GM06990 (cell line): ENCODE results near the gene SCNN1A.
A peak's percentile ranks its signal among the peaks of the same experiment; 100 is the strongest.

Experiments used
- DNase-seq: peaks from one replicate; pipeline ENCODE4 v3.0.0-alpha.2; 2011; ENCODE audit not compliant: insufficient read length; ENCODE audit errors: extremely low read depth
- H3K27me3 ChIP-seq: replicated peaks from 2 replicates; pipeline ENCODE4 v1.6.0; 2011; ENCODE audit warnings: low read length; ENCODE audit not compliant: control insufficient read depth, insufficient read depth
- H3K36me3 ChIP-seq: 2 replicates; pipeline ENCODE4 v1.5.1; 2011; ENCODE audit warnings: low read length; ENCODE audit not compliant: control insufficient read depth, insufficient read depth
- H3K4me3 ChIP-seq: replicated peaks from 2 replicates; pipeline ENCODE4 v1.5.1; 2011; ENCODE audit warnings: low read depth, mild to moderate bottlenecking, control low read depth, low read length
- CTCF ChIP-seq: IDR thresholded peaks from 2 replicates; pipeline ENCODE4 v1.5.1; 2011; ENCODE audit warnings: low read length, control low read depth, mild to moderate bottlenecking, inconsistent platforms; ENCODE audit not compliant: insufficient read depth, poor library complexity, severe bottlenecking

Gene SCNN1A

DNA sequence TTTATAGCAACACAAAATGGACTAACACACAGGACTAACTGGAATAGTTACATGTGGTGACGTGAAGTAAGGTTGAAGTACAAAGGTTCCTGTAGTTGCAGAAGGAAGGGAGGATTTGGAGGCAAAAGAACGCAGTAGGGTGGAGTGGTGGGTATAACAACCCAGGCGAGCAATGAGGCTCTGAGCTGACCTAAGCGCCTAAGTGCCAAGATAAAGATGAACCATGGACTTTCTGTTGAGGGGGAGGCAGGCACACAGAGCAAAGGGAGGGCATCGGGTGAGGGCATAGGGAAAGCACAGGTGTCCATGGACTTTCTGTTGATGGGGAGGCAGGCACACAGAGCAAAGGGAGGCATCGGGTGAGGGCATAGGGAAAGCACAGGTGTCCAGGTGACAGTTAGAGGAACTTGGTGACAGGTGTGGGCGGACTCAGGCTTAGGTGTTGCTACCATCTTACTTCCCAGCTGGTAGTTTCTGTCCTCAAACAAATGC lies 15.2 kb downstream of the SCNN1A start:
- H3K4me3 ChIP-seq: no peak overlapping the region
- H3K36me3 ChIP-seq: no peaks in the 10 kb centered on the region
- H3K27me3 ChIP-seq: no peaks in the 10 kb centered on the region; the same call in 1 of the 2 replicates
- DNase-seq: no peak
- no peak for TF ChIP-seq CTCF

DNA sequence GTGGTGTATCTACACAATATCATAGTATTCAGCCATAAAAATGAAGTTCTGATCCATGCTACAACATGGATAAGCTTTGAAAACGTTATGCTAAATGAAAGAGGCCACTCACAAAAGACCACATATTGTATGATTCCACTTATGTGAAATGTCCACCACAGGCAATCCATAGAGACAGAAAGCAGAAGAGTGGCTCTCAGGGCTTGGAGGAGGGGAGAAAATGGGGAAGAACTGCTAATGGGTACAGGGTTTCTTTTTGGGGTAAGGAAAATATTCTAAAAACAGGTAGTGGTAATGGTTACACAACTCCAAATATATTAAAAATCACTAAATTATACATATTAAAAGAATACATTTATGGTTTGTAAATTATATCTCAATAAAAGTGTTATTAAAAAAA lies 16.5 kb downstream of the SCNN1A start:
- no peak for DNase-seq
- H3K36me3 ChIP-seq: no peaks in the 10 kb centered on the region
- TF ChIP-seq CTCF: no peak
- H3K27me3 ChIP-seq: no peaks in the 10 kb centered on the region; the same call in 1 of the 2 replicates
- no peak overlapping the region for H3K4me3 ChIP-seq

- Histone ChIP-seq H3K4me3 (no peak overlapping the region), H3K27me3 (no peaks in the 10 kb centered on the region; the same call in 1 of the 2 replicates), H3K36me3 (no peaks in the 10 kb centered on the region)
- no peak for DNase-seq
- no peak for TF ChIP-seq CTCF
Measured at GRCh38 chr12:6356374-6356820, 19.0 kb downstream of the SCNN1A start.

DNA sequence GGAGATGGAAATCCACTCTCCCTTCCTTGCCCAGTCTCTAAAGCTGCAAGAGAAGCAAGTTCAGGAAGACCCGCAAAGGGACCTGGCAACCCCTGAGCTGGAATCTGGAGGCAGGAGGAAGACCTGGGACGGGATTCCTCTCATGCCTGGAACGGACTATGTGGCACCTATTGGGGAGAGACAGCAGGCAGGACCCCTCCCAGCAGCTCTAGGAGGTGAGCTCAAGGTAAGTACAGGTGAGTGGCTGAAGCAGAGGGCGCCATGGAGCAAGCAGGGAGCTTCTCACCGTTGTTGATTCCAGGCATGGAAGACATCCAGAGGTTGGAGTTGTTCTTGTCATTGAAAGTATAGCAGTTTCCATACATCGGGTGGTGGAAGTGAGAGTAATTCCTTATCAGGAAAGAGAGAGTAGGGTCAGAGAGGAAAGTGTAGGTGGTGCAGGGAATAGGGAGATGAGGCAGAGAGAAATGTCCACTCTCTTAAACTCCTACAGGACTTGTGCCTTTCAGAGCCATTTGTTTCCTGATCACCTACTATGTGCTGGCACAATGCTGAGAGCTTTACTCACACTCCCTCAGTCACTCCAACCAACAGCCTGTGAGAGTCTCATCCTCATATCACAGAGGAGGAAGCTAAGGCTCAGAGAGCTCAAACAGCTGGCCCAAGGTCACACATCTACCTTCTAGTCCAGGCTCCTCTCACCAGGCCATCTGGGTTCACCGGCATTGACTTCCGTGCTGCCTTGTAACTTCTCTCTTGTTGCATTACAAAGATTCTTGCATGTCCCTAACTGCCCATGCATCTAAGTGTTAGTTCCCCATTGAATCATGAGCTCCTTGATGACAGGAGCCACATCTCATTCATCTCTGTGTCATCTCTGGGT lies 19.6 kb downstream of the SCNN1A start:
- no peak overlapping the region for H3K4me3 ChIP-seq
- H3K27me3 ChIP-seq: no peaks in the 10 kb centered on the region; the same call in 1 of the 2 replicates
- no peak for DNase-seq
- no peaks in the 10 kb centered on the region for H3K36me3 ChIP-seq
- peak; percentile 15 for TF ChIP-seq CTCF

DNA sequence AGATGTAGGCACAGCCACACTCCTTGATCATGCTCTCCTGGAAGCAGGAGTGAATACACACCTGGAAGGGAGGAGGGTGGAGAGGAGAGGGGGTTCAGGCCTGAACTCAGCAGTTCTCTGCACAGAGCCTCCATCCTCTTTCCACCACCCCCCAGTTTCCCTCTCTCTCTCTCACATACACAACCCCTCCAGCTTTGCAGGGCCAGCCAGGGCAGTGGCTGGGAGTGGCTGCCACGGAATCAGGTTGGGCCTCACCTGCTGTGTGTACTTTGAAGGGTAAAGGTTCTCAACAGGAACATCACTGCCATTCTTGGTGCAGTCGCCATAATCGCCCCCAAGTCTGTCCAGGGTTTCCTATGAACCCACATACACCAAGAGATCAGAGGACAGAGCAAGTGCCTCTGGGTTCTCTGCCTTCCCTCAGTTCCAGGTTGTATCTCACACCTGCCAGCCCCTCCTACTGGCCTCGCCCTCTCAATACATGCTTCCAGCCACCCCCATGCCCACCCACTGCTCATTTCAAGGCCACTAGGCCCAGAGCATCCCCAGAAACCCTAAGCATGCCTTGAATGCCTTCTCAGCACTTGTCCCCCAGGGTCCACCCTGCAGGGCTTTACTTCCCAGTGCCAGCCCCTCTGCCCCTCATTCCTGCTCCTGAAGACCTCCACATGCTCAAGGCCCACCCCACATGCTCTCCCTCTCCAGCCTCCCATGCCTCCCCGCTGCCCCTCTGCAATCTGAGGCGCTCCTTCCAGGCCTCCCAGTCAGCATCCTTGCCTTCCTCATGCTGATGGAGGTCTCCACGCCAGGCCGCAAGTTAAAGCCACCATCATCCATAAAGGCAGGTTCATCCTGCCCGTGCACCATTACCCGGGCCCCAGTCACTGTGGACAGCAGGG lies 20.6 kb downstream of the SCNN1A start:
- H3K27me3 ChIP-seq: no peaks in the 10 kb centered on the region; the same call in 1 of the 2 replicates
- DNase-seq: no peak
- no peak overlapping the region for H3K4me3 ChIP-seq
- H3K36me3 ChIP-seq: no peaks in the 10 kb centered on the region
- no peak for TF ChIP-seq CTCF
